HG02973 (cell line): ENCODE measurements around the gene MICB.
"Not testable (repeated sequence)": the region's sequence is repeated elsewhere in the genome, so short reads cannot be mapped to it uniquely, and the experiment has no call there.

Source experiments
- ATAC-seq: cut with Tn5 transposase; IDR thresholded peaks from one replicate; pipeline ENCODE4 v1.9.1; 2021; ENCODE audit warnings: moderate library complexity; ENCODE audit not compliant: unreplicated experiment

Gene MICB

GRCh38 chr6:31535538-31536324, 37.8 kb downstream of the MICB start:
- no peak for ATAC-seq

- ATAC-seq = no peak
Measured at GRCh38 chr6:31538805-31539400, 41.0 kb downstream of the MICB start.

GRCh38 chr6:31540640-31541039, 42.7 kb downstream of the MICB start:
- ATAC-seq = no peak

- ATAC-seq = no peak
Measured at GRCh38 chr6:31541059-31541657, 43.2 kb downstream of the MICB start.

- peak; percentile 49 for ATAC-seq
Measured at GRCh38 chr6:31541658-31542521, 43.9 kb downstream of the MICB start, which contains the start of gene DDX39B. DDX39B (minus strand) TSS chr6:31542003; CDS start chr6:31540532, 1,471 bp downstream.

GRCh38 chr6:31543639-31544038, 45.7 kb downstream of the MICB start:
- ATAC-seq = no peak

- ATAC-seq = no peak
Measured at GRCh38 chr6:31544676-31545075, 46.7 kb downstream of the MICB start.

- ATAC-seq = no peak
Measured at GRCh38 chr6:31545291-31545690, 47.3 kb downstream of the MICB start.

GRCh38 chr6:31546339-31546957, 48.5 kb downstream of the MICB start, which contains the start of gene ATP6V1G2:
ATP6V1G2 (minus strand) TSS chr6:31546608; CDS start chr6:31546559, 49 bp downstream.
- ATAC-seq = no peak

GRCh38 chr6:31546958-31547726, 49.2 kb downstream of the MICB start, which contains the start of gene NFKBIL1:
NFKBIL1 (plus strand) TSS chr6:31547608; CDS start chr6:31547695, 87 bp downstream.
- ATAC-seq = peak; percentile 43

GRCh38 chr6:31547727-31548543, 50.0 kb downstream of the MICB start:
- ATAC-seq = no peak

- ATAC-seq = no peak
Measured at GRCh38 chr6:31548544-31548873, 50.6 kb downstream of the MICB start.

GRCh38 chr6:31551371-31551770, 53.4 kb downstream of the MICB start:
- not testable (repeated sequence) for ATAC-seq

GRCh38 chr6:31556307-31556706, 58.4 kb downstream of the MICB start:
- ATAC-seq = no peak

GRCh38 chr6:31557443-31558317, 59.7 kb downstream of the MICB start:
- no peak for ATAC-seq

- no peak for ATAC-seq
Measured at GRCh38 chr6:31558318-31558625, 60.3 kb downstream of the MICB start.

- ATAC-seq = no peak
Measured at GRCh38 chr6:31558631-31559500, 60.9 kb downstream of the MICB start.
